K562 (cell line): Measurements from ENCODE around the gene VPS18. TPM values are rescaled to one million over a fixed set of nuclear protein-coding genes. Genes with fewer than 3 reads are reported as not detected.

Source experiments
- CBX3 ChIP-seq, 2 experiments: IDR thresholded peaks; 1 replicate in 1 of 2; 2 replicates in 1 of 2; pipeline ENCODE4 v1.6.1; 2012; ENCODE audit warnings: inconsistent platforms in 2 of 2, low read length in 2 of 2, borderline replicate concordance in 1 of 2, control low read depth in 1 of 2
- CC2D1A ChIP-seq: fragments of 450-650 bp; IDR thresholded peaks from 2 replicates; pipeline ENCODE4 v1.6.1; 2017; ENCODE audit warnings: mild to moderate bottlenecking
- CTCF ChIP-seq, 3 experiments: IDR thresholded peaks in 2 of 3; conservative IDR thresholded peaks in 1 of 3; 2 replicates each; pipeline ENCODE4 v1.5.1; 2011 to 2012; ENCODE audit warnings: low read length in 3 of 3, mild to moderate bottlenecking in 3 of 3, control low read depth in 2 of 3, improper control_type of control experiment in 1 of 3, inconsistent platforms in 1 of 3, low read depth in 1 of 3, mixed read lengths in 1 of 3, moderate library complexity in 1 of 3; ENCODE audit not compliant: insufficient read depth in 2 of 3
- CXXC5 ChIP-seq: fragments of 250-450 bp; sonication (Bioruptor Pico); IDR thresholded peaks from 2 replicates; pipeline ENCODE4 v1.8.0; 2022; ENCODE audit warnings: inconsistent platforms, mild to moderate bottlenecking, moderate library complexity
- GATAD2A ChIP-seq: fragments of 450-650 bp; IDR thresholded peaks from 2 replicates; pipeline ENCODE4 v1.6.1; 2017
- KLF13 ChIP-seq: fragments of 450-650 bp; IDR thresholded peaks from 2 replicates; pipeline ENCODE4 v1.6.1; 2016; ENCODE audit warnings: missing genetic modification characterization, low read depth, mild to moderate bottlenecking, missing compliant biosample characterization, moderate library complexity, borderline replicate concordance
- KLF16 ChIP-seq: IDR thresholded peaks from 2 replicates; pipeline ENCODE4 v1.6.1; 2016; ENCODE audit warnings: antibody characterized with exemption
- MCM7 ChIP-seq, 2 experiments: fragments of 450-650 bp; IDR thresholded peaks; 2 replicates each; pipeline ENCODE4 v1.6.1; 2016 to 2018
- MYC ChIP-seq, 2 experiments: fragments of 250-450 bp in 1 of 2; sonication (Bioruptor Pico) in 1 of 2; IDR thresholded peaks; 2 replicates each; pipeline versions ENCODE4 v1.5.1 to v1.6.1; 2012 to 2021; ENCODE audit warnings: low read depth in 2 of 2, borderline replicate concordance in 1 of 2, improper control_type of control experiment in 1 of 2, low read length in 1 of 2, mild to moderate bottlenecking in 1 of 2, moderate library complexity in 1 of 2
- REST ChIP-seq, 2 experiments: fragments of 450-650 bp; formaldehyde crosslinking in 1 of 2; IDR thresholded peaks; 2 replicates each; pipeline versions ENCODE4 v1.4.0 to v1.6.1; 2014 to 2020; ENCODE audit warnings: mild to moderate bottlenecking in 2 of 2, borderline replicate concordance in 1 of 2, low read depth in 1 of 2
- SLC30A9 ChIP-seq: fragments of 250-450 bp; sonication (Bioruptor Pico); IDR thresholded peaks from 2 replicates; pipeline ENCODE4 v1.8.0; 2022; ENCODE audit warnings: mild to moderate bottlenecking, moderate library complexity
- TCF3 ChIP-seq: sonication (generic); formaldehyde crosslinking; IDR thresholded peaks from 2 replicates; pipeline ENCODE4 v1.4.0; 2020; ENCODE audit warnings: mild to moderate bottlenecking, missing genetic modification reagents
- YY1 ChIP-seq, 3 experiments: IDR thresholded peaks; 2 replicates each; pipeline ENCODE4 v1.6.1; 2011; ENCODE audit warnings: low read length in 2 of 3, mild to moderate bottlenecking in 2 of 3, moderate library complexity in 2 of 3, borderline replicate concordance in 1 of 3, control low read depth in 1 of 3, low read depth in 1 of 3; ENCODE audit not compliant: insufficient read depth in 3 of 3, insufficient replicate concordance in 2 of 3, control insufficient read depth in 1 of 3, insufficient read length in 1 of 3; ENCODE audit errors: extremely low read depth in 1 of 3
- ZNF282 ChIP-seq: sonication (generic); formaldehyde crosslinking; IDR thresholded peaks from 2 replicates; pipeline ENCODE4 v1.8.1; 2023; ENCODE audit warnings: missing genetic modification reagents
- ZNF316 ChIP-seq: fragments of 450-650 bp; IDR thresholded peaks from 2 replicates; pipeline ENCODE4 v1.6.1; 2016
- ZNF354B ChIP-seq: fragments of 250-450 bp; sonication (Bioruptor Pico); IDR thresholded peaks from 2 replicates; pipeline ENCODE4 v1.4.0; 2020
- polyA plus RNA-seq, 8 experiments: library from polyadenylated mRNA; depleted of rRNA in 4 of 8; stranded (reverse) in 5 of 8; unstranded in 3 of 8; fragments of >200 nt; fragmentation: Nextera tagmentation in 2 of 8; fragmentation: Illumina TruSeq in 1 of 8; extraction: Ambion mirVana in 2 of 8; extraction: Trizol in 1 of 8; gene quantifications; 2 replicates each; pipeline versions ENCODE4 v1.2.1 to v1.2.3, GENCODE V29; 2011 to 2014; ENCODE audit warnings: inconsistent platforms in 1 of 8, missing spikeins in 1 of 8
- total RNA-seq, 7 experiments: library from RNA; depleted of rRNA in 6 of 7; stranded (reverse); fragments of >200 nt in 6 of 7; fragmentation: Illumina TruSeq in 2 of 7; extraction: Trizol in 2 of 7; gene quantifications; 2 replicates each; pipeline versions ENCODE4 v1.2.1 to v1.2.3, GENCODE V29; 2011 to 2021; ENCODE audit warnings: low replicate concordance in 1 of 7

Gene VPS18
- total and polyA plus RNA-seq, 9 of the 15 experiments (the other 6 are each of a cell fraction or from before 2014, with no cell fraction given) = 0.73 to 19.9 (median 8.5) TPM

DNA sequence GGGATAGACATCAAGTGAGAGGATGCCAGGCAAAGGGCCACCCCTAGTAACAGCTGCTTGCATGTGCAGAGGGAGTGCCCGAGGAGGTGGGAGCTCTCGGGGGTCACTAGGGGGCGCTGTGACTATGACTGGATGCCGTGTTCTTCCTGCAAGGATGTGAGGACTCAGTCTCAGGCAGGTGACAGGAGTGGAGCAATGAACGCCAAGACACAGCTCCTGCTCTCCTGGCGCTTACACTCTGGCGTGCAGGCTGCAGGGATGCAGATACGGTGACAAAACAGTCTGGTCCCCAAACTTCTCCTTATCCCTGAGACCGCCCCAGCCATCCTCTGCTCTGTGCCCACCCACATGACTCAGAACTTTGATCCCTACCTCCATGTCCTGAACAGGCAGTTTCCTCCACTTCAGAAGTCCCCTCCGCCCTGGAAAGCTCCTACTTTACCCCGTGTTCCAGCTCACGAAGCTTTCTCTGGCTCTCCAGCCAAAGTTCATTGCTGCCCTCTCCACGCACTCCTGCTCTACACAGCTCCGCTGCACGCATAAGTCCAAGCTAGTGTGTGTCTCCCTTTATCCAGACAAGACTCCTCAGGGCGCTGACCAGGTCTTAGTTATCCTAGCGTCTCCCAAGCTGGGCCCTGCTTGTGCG lies 34.9 kb upstream of the VPS18 start (continued):
- TF ChIP-seq KLF13 = no peak
- TF ChIP-seq MYC (IDR thresholded peaks at IDR 0.05; ENCODE audit: low read depth, low read length) = 0 out of 2 replicates have a peak, but pooled peaks have one; percentile 37
- no peak for TF ChIP-seq MYC (CRISPR knock-in tag; IDR thresholded peaks at IDR 0.05; ENCODE audit: borderline replicate concordance, low read depth)
- TF ChIP-seq YY1 (IDR thresholded peaks at IDR 0.05; ENCODE audit: borderline replicate concordance in 1 of 3, control insufficient read depth in 1 of 3, extremely low read depth in 1 of 3, insufficient read depth in 3 of 3, insufficient read length in 1 of 3, insufficient replicate concordance in 2 of 3, low read depth in 1 of 3, low read length in 2 of 3) = peak in 1 of 3 experiments; percentile 36
- TF ChIP-seq SLC30A9 = no peak
- TF ChIP-seq GATAD2A = 0 out of 2 replicates have a peak, but pooled peaks have one; percentile 40
- peak; percentile 34; the same call in 1 of the 2 replicates for TF ChIP-seq CXXC5 (CRISPR knock-in tag)
- TF ChIP-seq CBX3 (IDR thresholded peaks at IDR 0.05; ENCODE audit: borderline replicate concordance in 1 of 2, low read length in 2 of 2) = no peak
- TF ChIP-seq ZNF282 = 0 out of 2 replicates have a peak, but pooled peaks have one; percentile 45
- TF ChIP-seq KLF16 = 0 out of 2 replicates have a peak, but pooled peaks have one; percentile 31
- peak; percentile 54; the same call in 1 of the 2 replicates for TF ChIP-seq ZNF316
- TF ChIP-seq CTCF (IDR thresholded peaks at IDR 0.05 in 2 of 3, conservative IDR thresholded peaks at IDR 0.05 in 1 of 3; ENCODE audit: insufficient read depth in 2 of 3, low read depth in 1 of 3, low read length in 3 of 3) = peak; percentile 92 to 94 (median 92)
- peak; percentile 64; the same call in 1 of the 2 replicates for TF ChIP-seq REST (IDR thresholded peaks at IDR 0.05; ENCODE audit: borderline replicate concordance)
- no peak for TF ChIP-seq REST (CRISPR knock-in tag; IDR thresholded peaks at IDR 0.05; ENCODE audit: low read depth)
- 0 out of 2 replicates have a peak, but pooled peaks have one; percentile 9 for TF ChIP-seq TCF3 (CRISPR knock-in tag)
- TF ChIP-seq MCM7 (IDR thresholded peaks at IDR 0.05) = no peak
- TF ChIP-seq CC2D1A = 0 out of 2 replicates have a peak, but pooled peaks have one; percentile 20
- TF ChIP-seq ZNF354B (CRISPR knock-in tag) = no peak
